ENCODE data around the gene TMEM134. TPM values are rescaled to one million over a fixed set of nuclear protein-coding genes. Genes with fewer than 3 reads are reported as not detected.

TMEM134 gene
- total and polyA plus RNA-seq, 2 donors (not counting 3 experiments of a cell fraction or from before 2014, with no cell fraction given): 33.4 to 207 TPM

GRCh38 chr11:67507242-67507863 lies 38.3 kb upstream of the TMEM134 start:
- Histone ChIP-seq H3K79me2 (ENCODE audit: control insufficient read depth, insufficient read depth, low read length) (peaks cover 11% of the 10 kb centered on the region), H3K9me1 (replicated peaks; ENCODE audit: control insufficient read depth, extremely low read depth, insufficient read depth, low read length) (no peaks in the 10 kb centered on the region), H2AFZ (ENCODE audit: low read depth, low read length) (peak overlapping the region; percentile 71), H3K4me1 (ENCODE audit: control insufficient read depth, extremely low read depth, insufficient read depth, low read length) (peaks cover 36% of the 10 kb centered on the region), H3K36me3 (ENCODE audit: control insufficient read depth in 2 of 2, extremely low read depth in 1 of 2, insufficient read depth in 2 of 2, low read length in 2 of 2) (peaks cover 0 to 4% of the 10 kb centered on the region in 2 experiments), H3K27ac (ENCODE audit: insufficient read depth, low read depth, low read length) (peak overlapping the region; percentile 42), H3K4me3 (replicated peaks in 1 of 3; ENCODE audit: insufficient read depth in 1 of 3, low read depth in 1 of 3, low read length in 3 of 3) (peak overlapping the region; percentile 39 to 54 (median 53)), H3K4me2 (ENCODE audit: insufficient read depth, low read length) (peak overlapping the region; percentile 58), H3K9me3 (replicated peaks; ENCODE audit: control insufficient read depth, insufficient read depth, low read length) (no peaks in the 10 kb centered on the region), H3K9ac (replicated peaks; ENCODE audit: extremely low read depth, insufficient read depth, low read length) (peak overlapping the region; percentile 40), H4K20me1 (replicated peaks; ENCODE audit: control insufficient read depth, extremely low read depth, insufficient read depth, low read length) (no peaks in the 10 kb centered on the region), H3K27me3 (ENCODE audit: control insufficient read depth in 2 of 2, insufficient read depth in 2 of 2, low read length in 2 of 2) (no peaks in the 10 kb centered on the region)
- TF ChIP-seq MYC (IDR thresholded peaks at IDR 0.05; ENCODE audit: low read depth, low read length): no peak
- DNase-seq (ENCODE audit: low read depth, low spot score) (no peak), FAIRE-seq (no peak)
- intact Hi-C loops (cut with micrococcal nuclease): loop anchor here (10.0 kb wide), 1 partner anchor 243 kb away; the partner anchor contains the start of gene GRK2
- ChIA-PET CTCF (interaction anchor here (1.0 kb wide), 1 partner anchor 106 kb away, joined by 3 read pairs; the partner anchor contains the start of gene PPP1CA), POLR2A (interaction anchor here (0.6 kb wide), 1 partner anchor 137 kb away, joined by 4 read pairs; no protein-coding TSS in a partner anchor)
- dilution Hi-C loops (cut with MboI; ENCODE audit: extremely low pct_ligation_motif_present, low sequenced_read_pairs): no loop called here
- BruUV-seq (replicated peaks): TSS peak; percentile 73

- BruUV-seq (replicated peaks): no TSS peak
- intact Hi-C loops (cut with micrococcal nuclease): loop anchor here (1.0 to 10.0 kb wide), 5 partner anchors 23 to 242 kb away; partner anchors contain the start of genes AIP, GRK2, PPP1CA and RPS6KB2
- no peak overlapping the region for H3K4me3 ChIP-seq (replicated peaks in 1 of 3; ENCODE audit: insufficient read depth in 1 of 3, low read depth in 1 of 3, low read length in 3 of 3)
Measured at GRCh38 chr11:67506426-67507051, 37.5 kb upstream of the TMEM134 start.

More at GRCh38 chr11:67506426-67507051, 37.5 kb upstream of the TMEM134 start:
- H3K36me3 ChIP-seq (ENCODE audit: control insufficient read depth in 2 of 2, extremely low read depth in 1 of 2, insufficient read depth in 2 of 2, low read length in 2 of 2): peaks cover 0 to 4% of the 10 kb centered on the region in 2 experiments
- ChIA-PET CTCF (interaction anchor here (0.7 to 2.3 kb wide), 4 partner anchors 55 to 155 kb away, joined by 3 to 20 read pairs (median 6); partner anchors contain the start of gene PPP1CA), POLR2A (no interaction called here)
- no peaks in the 10 kb centered on the region for H3K9me1 ChIP-seq (replicated peaks; ENCODE audit: control insufficient read depth, extremely low read depth, insufficient read depth, low read length)
- no peaks in the 10 kb centered on the region for H3K27me3 ChIP-seq (ENCODE audit: control insufficient read depth in 2 of 2, insufficient read depth in 2 of 2, low read length in 2 of 2)
- no peak for TF ChIP-seq POLR2AphosphoS5 (IDR thresholded peaks at IDR 0.05; ENCODE audit: insufficient read depth, low read depth, low read length)
- no peak for TF ChIP-seq FOS (IDR thresholded peaks at IDR 0.05; ENCODE audit: borderline replicate concordance, insufficient read depth, low read length)
- H3K4me2 ChIP-seq (ENCODE audit: insufficient read depth, low read length): peak overlapping the region; percentile 58
- no peak overlapping the region for H3K9ac ChIP-seq (replicated peaks; ENCODE audit: extremely low read depth, insufficient read depth, low read length)
- no peaks in the 10 kb centered on the region for H3K9me3 ChIP-seq (replicated peaks; ENCODE audit: control insufficient read depth, insufficient read depth, low read length)
- DNase-seq (ENCODE audit: low read depth, low spot score) (no peak), FAIRE-seq (no peak)
- H3K27ac ChIP-seq (ENCODE audit: insufficient read depth, low read depth, low read length): peak overlapping the region; percentile 29
- H4K20me1 ChIP-seq (replicated peaks; ENCODE audit: control insufficient read depth, extremely low read depth, insufficient read depth, low read length): no peaks in the 10 kb centered on the region
- peaks cover 36% of the 10 kb centered on the region for H3K4me1 ChIP-seq (ENCODE audit: control insufficient read depth, extremely low read depth, insufficient read depth, low read length)
- no peak overlapping the region for H2AFZ ChIP-seq (ENCODE audit: low read depth, low read length)
- dilution Hi-C loops (cut with MboI; ENCODE audit: extremely low pct_ligation_motif_present, low sequenced_read_pairs): no loop called here
- H3K79me2 ChIP-seq (ENCODE audit: control insufficient read depth, insufficient read depth, low read length): peaks cover 11% of the 10 kb centered on the region
